B cell (primary cell): Measurements from ENCODE around the gene GPR87. TPM values are rescaled to one million over a fixed set of nuclear protein-coding genes. Genes with fewer than 3 reads are reported as not detected.

Experiments
- ATAC-seq: fragments of 200-7000 bp; cut with Tn5 transposase; one replicate; pipeline ENCODE4 v1.10.0; 2021; ENCODE audit warnings: low read depth, mild to moderate bottlenecking, moderate number of reproducible peaks, moderate library complexity
- CTCF ChIA-PET: fragments of 350-600 bp; sonication (Branson Sonifier 250); formaldehyde crosslinking; loops from one replicate; lab custom pipeline; 2021; ENCODE audit warnings: antibody characterized with exemption, inconsistent platforms; lab: Charles Lee
- POLR2A ChIA-PET: fragments of 350-600 bp; sonication (Branson Sonifier 250); formaldehyde crosslinking; loops from one replicate; lab custom pipeline; 2021; ENCODE audit warnings: antibody characterized with exemption; lab: Charles Lee
- DNase-seq: peaks from one replicate; pipeline ENCODE4 v3.0.0; 2013
- H2AFZ ChIP-seq: 2 replicates; pipeline ENCODE4 v1.6.1; 2012; ENCODE audit warnings: mild to moderate bottlenecking, low read depth, low read length; ENCODE audit not compliant: insufficient read depth, poor library complexity, severe bottlenecking
- H3K27ac ChIP-seq, 2 donors: 1 replicate in 1 of 2; 2 replicates in 1 of 2; pipeline ENCODE4 v1.5.1; 2012 to 2013; ENCODE audit warnings: low read length in 2 of 2, mild to moderate bottlenecking in 2 of 2, moderate library complexity in 1 of 2
- H3K27me3 ChIP-seq, 4 experiments: fragments of 200-600 bp in 1 of 4; sonication (generic) in 1 of 4; replicated peaks in 1 of 4; 1 replicate in 2 of 4; 2 replicates in 2 of 4; pipeline versions ENCODE4 v1.6.1 to v1.7.0; 2013 to 2016; ENCODE audit warnings: low read length in 3 of 4, mild to moderate bottlenecking in 2 of 4, mixed read lengths in 1 of 4, moderate library complexity in 1 of 4; ENCODE audit not compliant: insufficient read depth in 4 of 4, control insufficient read depth in 3 of 4; ENCODE audit errors: control extremely low read depth in 1 of 4
- H3K36me3 ChIP-seq, 2 experiments: replicated peaks in 1 of 2; 1 replicate in 1 of 2; 2 replicates in 1 of 2; pipeline versions ENCODE4 v1.6.1 to v1.7.1; 2013; ENCODE audit warnings: low read length in 1 of 2; ENCODE audit not compliant: insufficient read depth in 2 of 2, control insufficient read depth in 1 of 2; ENCODE audit errors: control extremely low read depth in 1 of 2, extremely low read depth in 1 of 2
- H3K4me1 ChIP-seq, 2 donors: fragments of 200-600 bp in 1 of 2; sonication (generic) in 1 of 2; 1 replicate in 1 of 2; 2 replicates in 1 of 2; pipeline versions ENCODE4 v1.5.1 to v1.6.1; 2013 to 2017; ENCODE audit warnings: low read length in 2 of 2; ENCODE audit not compliant: control insufficient read depth in 2 of 2, insufficient read depth in 2 of 2
- H3K4me2 ChIP-seq: replicated peaks from 2 replicates; pipeline ENCODE3; 2012; ENCODE audit warnings: mild to moderate bottlenecking, low read depth, low read length; ENCODE audit not compliant: poor library complexity, severe bottlenecking
- H3K4me3 ChIP-seq, 5 experiments: fragments of 200-600 bp in 1 of 5; sonication (generic) in 1 of 5; 1 replicate in 3 of 5; 2 replicates in 2 of 5; pipeline versions ENCODE4 v1.5.1 to v1.7.0; 2011 to 2016; ENCODE audit warnings: low read length in 4 of 5, mild to moderate bottlenecking in 4 of 5, low read depth in 2 of 5, control low read depth in 1 of 5, moderate library complexity in 1 of 5; ENCODE audit not compliant: insufficient read depth in 1 of 5; ENCODE audit errors: control extremely low read depth in 1 of 5, extremely low read depth in 1 of 5
- H3K79me2 ChIP-seq: fragments of 200-600 bp; sonication (generic); one replicate; pipeline ENCODE4 v1.6.0; 2016; ENCODE audit warnings: low read length; ENCODE audit not compliant: control insufficient read depth, insufficient read depth
- H3K9ac ChIP-seq: fragments of 200-600 bp; sonication (generic); 2 replicates; pipeline ENCODE4 v1.6.1; 2017; ENCODE audit warnings: mild to moderate bottlenecking, low read length, moderate library complexity
- H3K9me3 ChIP-seq, 3 donors: one replicate each; pipeline versions ENCODE4 v1.6.1 to v1.7.1; 2013; ENCODE audit warnings: low read length in 2 of 3; ENCODE audit not compliant: control insufficient read depth in 2 of 3, insufficient read depth in 1 of 3; ENCODE audit errors: control extremely low read depth in 1 of 3
- H4K20me1 ChIP-seq: 2 replicates; pipeline ENCODE4 v1.6.0; 2012; ENCODE audit warnings: mild to moderate bottlenecking, low read length; ENCODE audit not compliant: insufficient read depth, control insufficient read depth, poor library complexity, severe bottlenecking
- H3K27ac Mint-ChIP-seq: one replicate; pipeline ENCODE4 v1.8.0; 2021; ENCODE audit warnings: mixed read lengths
- H3K27me3 Mint-ChIP-seq: one replicate; pipeline ENCODE4 v1.8.0; 2021; ENCODE audit warnings: mixed read lengths
- H3K4me1 Mint-ChIP-seq: one replicate; pipeline ENCODE4 v1.8.0; 2021; ENCODE audit warnings: mixed read lengths
- H3K4me3 Mint-ChIP-seq: one replicate; pipeline ENCODE4 v1.8.0; 2021; ENCODE audit warnings: mixed read lengths
- H3K9me3 Mint-ChIP-seq: one replicate; pipeline ENCODE4 v1.8.0; 2022; ENCODE audit warnings: mixed read lengths; ENCODE audit not compliant: insufficient read depth
- EZH2 ChIP-seq: IDR thresholded peaks from 2 replicates; pipeline ENCODE4 v1.6.1; 2012; ENCODE audit warnings: borderline replicate concordance, low read depth, mild to moderate bottlenecking, moderate library complexity, low read length; ENCODE audit not compliant: insufficient read depth, poor library complexity, severe bottlenecking
- WGBS: methylation state at CpG from one replicate; pipeline ENCODE4 v1.1.5; 2013; ENCODE audit warnings: missing lambda C conversion rate; ENCODE audit not compliant: insufficient coverage; 5-methylcytosine and 5-hydroxymethylcytosine counted together
- intact Hi-C: fragments of 100-400 bp; cut with micrococcal nuclease; formaldehyde crosslinking; loops from one replicate; pipeline ENCODE4 v1.10.0; 2022
- polyA plus RNA-seq: library from polyadenylated mRNA; depleted of rRNA; stranded (reverse); fragments of >200 nt; gene quantifications from 2 replicates; pipeline ENCODE4 v1.2.3, GENCODE V29; 2012
- total RNA-seq, 2 donors: library from RNA; stranded (reverse); fragments of 120-200 nt in 1 of 2; gene quantifications; 1 replicate in 1 of 2; 2 replicates in 1 of 2; pipeline versions ENCODE4 v1.2.3 to v1.2.4, GENCODE V29; 2013 to 2022
- TF ChIP-seq, protein P1 (sequence below): fragments of 200-600 bp; IDR thresholded peaks from one replicate; pipeline ENCODE4 v1.8.0; 2022; ENCODE audit warnings: antibody characterized with exemption, mild to moderate bottlenecking

GPR87 gene
- total and polyA plus RNA-seq, 2 donors (not counting 1 experiment from before 2014, with no cell fraction given) = not detected

DNA sequence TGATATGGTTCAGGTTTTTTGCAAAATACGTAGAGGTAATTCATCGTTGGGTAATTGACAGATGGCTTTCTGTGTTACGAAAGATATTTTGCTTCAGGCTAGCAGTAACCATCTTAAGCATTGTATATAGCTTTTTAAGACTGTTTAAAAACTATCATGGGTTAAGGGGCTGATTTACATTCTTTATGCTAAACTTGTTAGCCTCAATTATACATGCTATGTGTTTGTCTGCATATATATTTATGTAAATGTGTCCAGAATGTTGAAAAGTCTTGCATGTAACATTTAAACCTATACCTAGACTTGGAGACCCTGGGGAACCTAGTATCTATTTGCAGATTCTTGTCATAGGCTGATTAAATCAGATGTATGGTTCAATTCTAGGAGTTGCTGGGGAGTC is 27.2 kb downstream of the GPR87 start:
- Mint-ChIP-seq H3K4me3 (no peak overlapping the region), H3K9me3 (no peaks in the 10 kb centered on the region), H3K27ac (no peak overlapping the region), H3K4me1 (no peaks in the 10 kb centered on the region), H3K27me3 (no peaks in the 10 kb centered on the region)
- WGBS = no CpG with 5 or more reads among the region's 3 CpGs
- H3K79me2 ChIP-seq = no peaks in the 10 kb centered on the region
- intact Hi-C loops = no loop called here
- H3K36me3 ChIP-seq = no peaks in the 10 kb centered on the region
- CTCF ChIA-PET = interaction anchor here (0.9 to 4.0 kb wide), 5 partner anchors 11 to 550 kb away, joined by 3 to 36 read pairs (median 7); partner anchors contain the start of gene P2RY14
- DNase-seq (no peak), ATAC-seq (no peak)
- H4K20me1 ChIP-seq = no peaks in the 10 kb centered on the region
- H3K27ac ChIP-seq = no peak overlapping the region
- no peak overlapping the region for H3K9ac ChIP-seq
- no peak overlapping the region for H3K4me2 ChIP-seq
- H2AFZ ChIP-seq = no peak overlapping the region
- no peak overlapping the region for H3K4me3 ChIP-seq
- H3K27me3 ChIP-seq = no peaks in the 10 kb centered on the region
- no peaks in the 10 kb centered on the region for H3K9me3 ChIP-seq
- TF ChIP-seq EZH2 = no peak
- TF ChIP-seq, protein P1, sequence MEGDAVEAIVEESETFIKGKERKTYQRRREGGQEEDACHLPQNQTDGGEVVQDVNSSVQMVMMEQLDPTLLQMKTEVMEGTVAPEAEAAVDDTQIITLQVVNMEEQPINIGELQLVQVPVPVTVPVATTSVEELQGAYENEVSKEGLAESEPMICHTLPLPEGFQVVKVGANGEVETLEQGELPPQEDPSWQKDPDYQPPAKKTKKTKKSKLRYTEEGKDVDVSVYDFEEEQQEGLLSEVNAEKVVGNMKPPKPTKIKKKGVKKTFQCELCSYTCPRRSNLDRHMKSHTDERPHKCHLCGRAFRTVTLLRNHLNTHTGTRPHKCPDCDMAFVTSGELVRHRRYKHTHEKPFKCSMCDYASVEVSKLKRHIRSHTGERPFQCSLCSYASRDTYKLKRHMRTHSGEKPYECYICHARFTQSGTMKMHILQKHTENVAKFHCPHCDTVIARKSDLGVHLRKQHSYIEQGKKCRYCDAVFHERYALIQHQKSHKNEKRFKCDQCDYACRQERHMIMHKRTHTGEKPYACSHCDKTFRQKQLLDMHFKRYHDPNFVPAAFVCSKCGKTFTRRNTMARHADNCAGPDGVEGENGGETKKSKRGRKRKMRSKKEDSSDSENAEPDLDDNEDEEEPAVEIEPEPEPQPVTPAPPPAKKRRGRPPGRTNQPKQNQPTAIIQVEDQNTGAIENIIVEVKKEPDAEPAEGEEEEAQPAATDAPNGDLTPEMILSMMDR = no peak
- H3K4me1 ChIP-seq = no peaks in the 10 kb centered on the region
- POLR2A ChIA-PET = no interaction called here

DNA sequence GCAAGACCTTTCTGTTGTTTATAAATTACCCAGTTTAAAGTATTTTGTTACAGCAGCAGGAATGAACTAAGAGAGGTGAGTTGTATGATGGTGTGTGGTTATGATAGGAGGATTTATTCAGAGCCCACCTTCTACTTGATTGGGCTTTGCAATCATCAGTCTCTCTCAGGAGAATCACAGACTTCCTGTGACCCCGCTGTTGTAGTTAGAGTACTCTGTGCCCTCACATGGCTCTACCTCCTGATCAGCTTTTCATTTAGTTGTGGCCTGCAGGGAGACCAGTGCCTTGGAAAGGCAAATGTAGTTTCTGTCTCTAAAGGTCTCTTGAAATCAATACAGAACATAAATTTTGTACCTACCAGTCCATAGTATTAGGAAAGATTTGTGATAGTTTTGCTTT is 30.7 kb downstream of the GPR87 start:
- Histone ChIP-seq H4K20me1 (no peaks in the 10 kb centered on the region), H3K9ac (no peak overlapping the region), H3K27ac (no peak overlapping the region), H3K4me3 (no peak overlapping the region), H3K27me3 (no peaks in the 10 kb centered on the region), H2AFZ (no peak overlapping the region), H3K36me3 (no peaks in the 10 kb centered on the region), H3K79me2 (peaks cover 11% of the 10 kb centered on the region), H3K4me1 (peaks cover 0 to under 1% of the 10 kb centered on the region in 2 donors), H3K4me2 (no peak overlapping the region), H3K9me3 (no peaks in the 10 kb centered on the region)
- Mint-ChIP-seq H3K4me1 (peaks cover 1% of the 10 kb centered on the region), H3K4me3 (no peak overlapping the region), H3K27me3 (no peaks in the 10 kb centered on the region), H3K27ac (no peak overlapping the region), H3K9me3 (no peaks in the 10 kb centered on the region)
- ChIA-PET CTCF (interaction anchor here (0.8 to 4.0 kb wide), 5 partner anchors 51 to 118 kb away, joined by 3 to 36 read pairs (median 5); no protein-coding TSS in a partner anchor), POLR2A (no interaction called here)
- intact Hi-C loops = no loop called here
- no peak for ATAC-seq
- no peak for DNase-seq
- no CpG with 5 or more reads among the region's 1 CpG for WGBS
- TF ChIP-seq EZH2 = no peak
- TF ChIP-seq, protein P1 = no peak
